Kidney capillary endothelial cell (primary cell): Measurements from ENCODE around the gene RCAN1.

Experiments
- DNase-seq: peaks from one replicate; pipeline ENCODE4 v3.0.0-alpha.2; 2018; ENCODE audit warnings: low spot score

The RCAN1 gene

DNA sequence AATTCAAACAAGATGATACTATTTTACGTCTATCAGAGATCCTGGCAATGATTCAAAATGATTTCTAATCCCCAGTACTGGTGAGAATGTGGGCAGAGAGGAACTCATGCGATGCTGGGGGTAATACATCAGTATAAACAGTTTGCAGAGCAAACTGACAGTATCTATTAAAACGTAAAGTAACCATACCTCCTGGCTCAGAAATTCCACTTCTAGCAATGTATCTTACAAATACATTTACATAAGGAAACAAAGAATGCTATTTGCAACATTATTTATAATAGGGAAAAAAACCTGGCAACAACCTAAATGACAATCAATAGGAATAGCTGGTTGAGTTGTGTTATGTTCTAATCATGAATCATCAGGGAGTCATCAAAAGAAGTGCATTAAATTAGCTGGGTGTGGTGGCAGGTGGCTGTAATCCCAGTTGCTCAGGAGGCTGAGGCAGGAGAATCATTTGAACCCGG, 15.9 kb downstream of the RCAN1 start:
- peak; percentile 5 for DNase-seq

DNA sequence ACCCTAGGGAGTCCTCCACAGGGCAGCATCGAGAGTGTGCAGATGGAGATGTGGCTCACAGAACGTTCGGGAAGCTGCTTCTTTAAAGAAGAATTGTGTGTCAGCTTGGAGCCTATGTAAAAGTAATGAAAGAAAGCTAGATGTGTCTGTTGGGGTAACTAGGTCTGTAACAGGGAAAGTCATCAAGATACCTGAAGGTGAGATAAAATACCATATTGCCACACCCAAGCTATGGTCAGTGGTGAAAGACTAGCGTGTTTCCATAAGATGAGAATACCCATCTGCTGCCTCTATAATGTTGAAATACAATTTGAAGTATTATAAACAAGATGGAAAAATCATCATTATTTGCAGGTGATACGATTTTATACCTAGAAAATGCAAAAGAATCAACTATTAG, 17.5 kb downstream of the RCAN1 start:
- no peak for DNase-seq

DNA sequence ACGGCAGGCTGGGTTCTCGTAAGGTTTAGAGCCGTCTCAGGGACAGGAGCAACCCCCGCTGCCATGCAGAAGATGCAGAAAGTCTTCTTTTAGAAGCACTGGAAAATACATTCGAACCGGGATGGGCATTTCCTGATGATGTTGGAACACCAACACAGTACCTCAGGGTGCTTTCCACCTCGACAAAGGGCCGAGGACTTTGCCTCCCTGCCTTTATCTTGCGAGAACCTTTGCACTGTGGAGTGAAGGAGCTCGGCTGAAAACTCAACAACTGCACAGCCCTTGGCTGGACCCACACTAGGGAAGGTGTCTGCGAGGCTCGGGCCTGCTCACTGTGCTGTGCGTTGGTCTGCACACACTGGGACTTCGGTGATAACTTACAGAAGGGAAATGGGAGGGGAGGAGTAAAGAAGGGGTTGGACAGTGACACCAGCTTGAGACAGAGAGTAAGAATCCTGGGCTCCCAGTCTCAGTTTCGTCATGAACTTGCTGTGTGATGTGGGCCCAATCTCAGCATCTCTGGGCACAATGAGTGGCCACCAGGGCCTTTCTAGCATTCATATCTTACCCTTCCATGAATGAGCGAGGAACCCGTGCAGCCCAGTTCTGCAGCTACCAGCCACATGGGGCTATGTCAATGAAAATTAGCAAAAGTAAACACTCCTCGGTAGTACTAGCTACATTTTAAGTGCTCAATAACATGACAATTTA, 18.2 kb downstream of the RCAN1 start:
- no peak for DNase-seq

DNA sequence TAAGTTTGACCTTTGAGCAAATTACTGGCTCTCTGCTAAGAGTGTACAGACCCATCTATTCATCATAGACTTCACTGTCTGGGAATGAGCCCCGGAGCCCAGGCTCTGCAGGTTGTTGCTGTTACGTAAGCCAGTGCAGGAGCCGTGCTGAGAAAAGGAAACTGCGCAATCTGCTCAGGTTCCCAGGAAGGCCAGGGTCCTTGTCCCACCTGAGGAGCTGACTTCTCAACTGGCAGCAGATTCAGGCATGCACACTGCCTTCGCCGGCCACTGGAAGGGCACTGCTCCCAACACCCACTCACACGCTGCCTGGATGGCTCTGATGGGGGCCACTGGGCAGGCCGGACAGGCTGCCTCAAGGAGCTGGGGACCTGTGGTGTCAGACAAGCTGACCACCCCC, 19.5 kb downstream of the RCAN1 start:
- DNase-seq = no peak

DNA sequence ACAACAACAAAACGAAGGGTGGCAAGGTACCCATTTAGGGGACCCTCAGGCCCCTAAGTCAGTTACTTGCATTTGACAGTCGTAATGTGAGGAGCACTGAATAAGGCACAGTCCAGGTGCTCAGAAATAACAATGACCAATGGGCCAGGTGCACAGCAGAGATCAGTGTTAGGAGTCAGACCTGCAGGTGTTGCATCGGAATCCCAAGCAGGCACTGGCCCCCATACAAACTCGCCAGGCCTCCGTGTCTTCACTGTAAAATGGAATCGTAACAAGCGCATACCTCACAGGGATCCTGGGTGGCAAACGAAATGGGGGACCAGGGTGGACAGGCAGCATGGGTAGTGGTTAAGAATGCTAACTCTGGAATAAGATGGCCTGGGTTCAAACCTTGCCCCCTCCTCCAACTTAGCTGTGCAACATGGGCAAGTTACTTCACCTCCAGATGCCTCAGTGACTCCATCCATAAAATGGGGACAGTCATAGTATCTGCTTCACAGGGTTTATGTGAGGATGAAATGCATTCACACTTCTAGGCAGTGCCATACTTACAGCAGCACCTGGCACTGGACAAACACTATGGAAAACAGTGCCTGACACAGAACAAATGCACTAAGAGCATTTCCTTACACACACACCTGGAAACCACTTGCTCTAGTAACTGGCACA, 20.2 kb downstream of the RCAN1 start:
- DNase-seq = no peak

DNA sequence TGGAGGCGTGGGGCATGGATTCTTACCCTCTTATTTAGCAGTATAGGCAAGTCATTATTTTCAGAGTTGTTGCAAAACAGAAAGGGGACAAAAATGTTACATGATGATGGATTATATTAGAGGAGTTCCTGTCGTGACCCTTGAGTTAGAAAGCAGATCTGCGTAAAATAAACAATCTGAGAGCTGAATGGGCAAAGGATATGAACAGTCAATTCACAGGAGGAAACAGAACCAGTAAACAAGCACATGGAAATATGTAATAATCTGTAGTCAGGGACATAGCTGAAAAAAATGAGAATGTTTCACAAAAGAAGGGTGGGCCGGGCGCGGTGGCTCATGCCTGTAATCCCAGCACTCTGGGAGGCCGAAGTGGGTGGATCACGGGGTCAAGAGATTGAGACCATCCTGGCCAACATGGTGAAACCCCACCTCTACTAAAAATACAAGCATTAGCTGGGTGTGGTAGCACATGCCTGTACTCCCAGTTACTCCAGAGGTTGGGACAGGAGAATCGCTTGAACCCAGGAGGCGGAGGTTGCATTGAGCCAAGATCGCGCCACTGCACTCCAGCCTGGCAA, 20.9 kb downstream of the RCAN1 start:
- no peak for DNase-seq

DNA sequence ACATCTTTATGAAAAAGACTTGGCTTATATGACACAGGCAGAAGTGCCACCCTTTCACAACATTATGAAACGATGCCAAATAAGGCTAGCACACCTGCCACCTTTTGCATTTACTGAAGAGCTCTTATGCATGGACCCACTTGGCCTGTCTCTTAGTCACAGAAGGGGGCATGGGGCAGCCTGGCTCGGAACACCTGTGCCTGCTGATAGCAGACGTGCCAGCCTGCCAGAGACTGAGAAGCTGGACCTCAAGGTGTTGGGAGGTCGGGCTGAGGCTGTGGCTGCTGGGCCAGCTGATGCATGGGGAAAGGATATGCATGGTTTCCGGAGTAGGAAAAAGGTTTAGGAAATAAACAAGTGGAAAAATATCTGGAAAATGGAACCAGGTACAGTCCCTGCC, 21.5 kb downstream of the RCAN1 start:
- DNase-seq = no peak

DNA sequence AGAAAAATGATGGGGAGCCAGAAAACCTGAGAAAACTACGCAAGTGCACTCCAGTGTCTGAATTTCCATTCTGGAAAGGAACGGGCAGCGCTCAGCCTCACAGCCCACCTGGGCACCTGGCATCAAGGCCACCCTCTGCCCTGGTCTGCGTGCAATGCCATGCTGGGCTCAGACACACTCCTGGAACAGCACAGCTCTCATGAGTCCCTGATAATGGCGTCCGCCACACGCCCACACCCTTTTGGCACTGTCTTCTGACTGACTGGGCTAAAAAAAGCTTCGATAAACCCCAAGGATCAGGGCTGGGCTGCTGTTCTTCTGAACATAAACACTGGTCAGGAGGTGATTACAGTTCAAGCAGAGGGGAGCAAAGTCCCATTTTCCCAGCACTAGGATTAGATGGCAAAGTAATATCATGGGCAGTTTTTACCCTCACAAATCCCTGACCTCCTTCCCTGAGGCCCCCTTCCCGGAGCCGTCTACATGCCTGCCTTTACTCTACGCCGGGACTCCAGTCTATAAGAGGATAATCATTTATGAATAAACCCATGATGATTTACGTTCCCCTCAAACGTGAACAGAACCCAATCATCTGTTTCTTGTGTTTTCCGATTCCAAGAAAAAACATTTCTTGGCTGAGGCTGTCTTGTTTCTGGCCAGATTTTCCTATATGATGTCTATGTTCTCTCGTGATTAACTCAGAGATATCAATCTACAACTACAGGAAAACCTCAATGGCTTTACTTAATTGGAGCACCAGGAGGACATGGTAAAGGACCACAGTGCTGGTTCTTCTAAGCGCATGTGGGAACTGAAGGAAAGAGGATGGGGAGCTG, 22.6 kb downstream of the RCAN1 start:
- DNase-seq = no peak

DNA sequence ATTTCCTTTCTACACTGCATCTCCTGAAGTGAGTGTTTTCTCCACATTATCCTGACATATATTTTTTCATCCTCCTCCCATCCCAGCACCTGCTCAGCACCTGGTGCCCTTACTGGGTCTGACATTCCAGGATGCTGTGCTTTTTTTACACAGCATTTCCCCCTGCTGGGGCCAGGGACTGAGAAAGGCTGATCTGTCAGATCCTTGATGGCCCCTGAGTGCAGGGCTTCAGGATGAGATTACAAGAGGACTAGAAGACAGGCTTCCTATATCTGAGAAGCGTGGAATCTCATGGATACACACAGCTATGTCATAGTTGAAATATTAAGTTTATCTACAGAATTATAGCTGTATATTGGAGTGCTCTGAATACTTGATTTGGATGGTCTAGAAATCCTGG, 24.4 kb downstream of the RCAN1 start:
- DNase-seq = no peak

DNA sequence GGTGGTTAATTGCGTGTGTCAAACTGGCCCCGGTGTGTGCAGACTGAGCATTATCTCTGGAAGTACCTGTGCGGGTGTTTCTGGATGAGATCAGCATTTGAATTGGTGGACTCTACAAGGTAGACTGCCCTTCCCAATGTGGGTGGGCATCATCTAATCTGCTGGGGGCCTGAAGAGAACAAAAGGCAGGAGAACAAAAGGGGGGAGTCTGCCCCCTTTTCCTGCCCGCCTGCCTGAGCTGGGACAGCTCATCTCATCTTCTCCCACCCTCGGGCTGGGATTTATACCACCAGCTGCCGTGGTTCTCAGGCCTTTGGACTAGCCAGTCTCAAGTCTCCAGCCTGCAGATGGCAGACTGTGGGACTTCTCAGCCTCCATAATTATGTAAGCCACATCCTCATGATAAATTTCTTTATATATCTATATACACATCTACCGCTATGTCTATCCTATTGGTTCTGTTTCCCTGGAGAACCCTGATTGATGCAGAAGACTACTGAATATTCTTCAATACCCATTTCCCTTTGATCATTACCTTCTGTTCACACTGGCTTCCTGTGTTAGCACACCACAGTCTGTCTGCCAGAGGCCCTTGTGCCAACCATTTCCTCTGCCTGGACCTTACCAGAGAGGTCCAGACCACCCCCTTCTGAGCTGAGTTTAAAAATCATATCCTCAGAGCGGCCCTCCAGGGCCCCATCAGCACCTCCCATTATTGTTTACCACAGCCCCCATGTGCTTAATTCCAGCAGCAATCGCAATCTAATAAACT, 25.2 kb downstream of the RCAN1 start:
- DNase-seq = no peak

DNA sequence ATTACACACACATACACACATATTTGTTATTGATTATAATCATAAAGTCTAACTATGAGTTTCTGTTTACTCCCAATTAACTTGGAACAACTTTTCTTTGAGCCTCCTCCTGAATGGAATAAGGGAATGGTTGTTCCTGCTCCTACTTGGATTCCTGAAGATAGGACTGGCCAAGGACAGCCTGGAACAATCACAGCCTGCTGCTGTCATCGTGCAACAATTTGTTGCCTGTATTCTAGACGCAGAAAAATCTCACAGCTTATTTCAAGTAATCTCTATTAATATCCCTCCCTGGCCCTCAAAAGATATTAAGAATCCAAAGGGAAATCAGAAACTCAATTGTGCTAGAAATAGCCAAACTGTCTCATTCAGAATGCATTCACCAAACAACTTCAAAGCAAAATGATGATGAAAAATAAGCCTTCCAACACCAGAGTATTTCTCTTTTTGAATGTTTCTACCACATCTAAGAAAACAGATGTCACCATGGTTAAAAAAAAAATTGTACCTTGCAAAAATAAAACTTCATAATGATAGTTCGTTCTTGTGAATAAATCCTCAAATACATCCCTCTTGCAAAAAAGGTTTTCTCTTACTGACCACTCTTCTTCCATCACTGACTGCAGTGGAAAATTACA, 30.9 kb downstream of the RCAN1 start:
- no peak for DNase-seq

DNA sequence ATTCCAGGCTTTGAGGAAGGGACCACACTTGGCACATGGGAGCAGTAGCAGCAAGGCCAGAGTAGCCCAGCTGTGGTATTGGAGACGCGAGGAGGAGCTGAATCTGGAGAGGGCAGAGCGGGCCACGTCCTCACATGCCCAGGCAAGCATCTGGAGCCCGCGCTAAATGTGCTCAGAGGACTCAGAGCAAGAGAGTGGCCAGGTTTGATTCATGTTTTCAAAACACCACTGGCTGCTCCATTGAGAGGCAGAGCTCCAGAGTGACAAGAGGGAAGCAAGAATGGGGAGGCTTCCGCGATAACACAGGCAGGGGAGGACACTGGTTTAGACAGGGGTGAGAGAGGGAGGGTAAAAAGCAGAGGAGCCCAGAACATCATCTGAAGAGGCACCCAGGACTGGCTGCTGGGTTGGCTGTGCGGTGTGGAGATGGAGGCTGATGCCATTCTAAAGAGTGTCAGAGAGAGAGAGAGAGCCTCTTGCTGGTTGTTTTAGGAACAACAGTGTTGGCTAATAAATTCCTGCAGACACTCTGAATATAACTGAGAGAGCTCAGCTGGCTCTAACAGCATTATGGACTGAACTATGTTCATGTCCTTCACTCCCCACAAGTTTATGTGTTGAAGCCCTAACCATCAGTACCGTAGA, 32.3 kb downstream of the RCAN1 start:
- peak; percentile 40 for DNase-seq

DNA sequence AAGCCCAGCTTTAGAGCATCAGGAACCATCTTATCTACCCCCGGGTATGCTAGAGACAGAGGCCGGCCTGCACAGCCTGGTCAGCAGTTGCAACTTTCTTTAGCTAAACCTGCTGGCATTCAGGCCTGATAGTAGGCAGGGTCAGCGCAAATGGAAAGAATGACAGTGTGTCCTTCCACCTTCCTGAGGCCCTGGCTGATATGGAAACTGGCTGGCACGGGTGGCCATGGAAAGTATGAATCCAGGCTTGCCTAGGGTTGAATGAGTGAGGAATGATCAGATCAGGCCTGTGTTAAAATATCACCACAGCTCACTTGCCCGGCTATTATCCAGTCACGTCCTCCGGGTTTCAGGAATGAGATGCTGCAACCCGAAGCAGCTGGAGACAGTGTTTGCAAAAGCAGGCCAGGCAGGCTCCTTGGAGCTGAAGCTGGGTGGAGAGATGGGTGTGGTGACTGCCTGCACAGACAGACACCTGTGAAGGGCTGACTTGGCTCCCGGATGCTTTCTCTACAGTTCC, 34.7 kb downstream of the RCAN1 start:
- DNase-seq = no peak

DNA sequence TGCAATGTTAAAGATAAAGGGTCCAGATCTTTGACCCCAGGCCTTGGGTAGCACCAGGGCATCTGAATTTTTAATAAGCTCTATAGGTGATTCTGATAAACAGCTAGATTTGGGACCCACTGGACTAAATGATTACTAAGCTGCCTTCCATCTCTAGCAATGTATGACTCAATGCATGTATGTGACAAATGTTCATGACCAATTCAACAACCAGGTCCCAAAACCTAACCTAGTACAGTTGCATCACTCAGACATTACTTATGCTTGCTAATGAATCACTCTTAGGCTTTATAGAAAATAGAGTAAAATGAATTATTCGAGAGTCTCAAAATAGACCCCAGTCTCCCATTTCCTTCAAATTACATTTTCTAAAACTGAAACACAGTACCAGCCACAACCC, 35.5 kb downstream of the RCAN1 start:
- DNase-seq = peak; percentile 36

DNA sequence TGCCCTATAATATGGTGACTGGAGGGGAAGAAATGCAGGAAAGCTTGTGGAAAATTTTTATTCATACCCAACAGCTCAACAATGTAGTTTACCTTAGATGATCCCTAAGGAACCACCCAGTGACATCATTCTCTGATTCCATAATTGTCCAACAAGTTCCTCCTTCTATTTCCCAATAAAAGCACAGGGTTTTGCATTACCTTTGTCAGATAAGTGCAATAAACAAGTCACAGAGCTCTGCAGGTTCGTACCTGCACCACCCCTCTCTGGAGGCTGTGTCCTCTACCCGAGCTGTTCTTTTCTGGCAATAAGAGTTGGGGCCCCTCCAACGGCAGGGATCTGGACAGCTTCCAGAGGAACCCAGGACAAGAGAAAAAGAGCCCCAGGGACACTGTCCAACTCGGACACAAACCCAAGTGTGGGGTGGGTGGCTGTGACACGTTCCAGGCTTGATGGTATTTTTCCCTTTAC, 38.8 kb downstream of the RCAN1 start:
- no peak for DNase-seq

DNA sequence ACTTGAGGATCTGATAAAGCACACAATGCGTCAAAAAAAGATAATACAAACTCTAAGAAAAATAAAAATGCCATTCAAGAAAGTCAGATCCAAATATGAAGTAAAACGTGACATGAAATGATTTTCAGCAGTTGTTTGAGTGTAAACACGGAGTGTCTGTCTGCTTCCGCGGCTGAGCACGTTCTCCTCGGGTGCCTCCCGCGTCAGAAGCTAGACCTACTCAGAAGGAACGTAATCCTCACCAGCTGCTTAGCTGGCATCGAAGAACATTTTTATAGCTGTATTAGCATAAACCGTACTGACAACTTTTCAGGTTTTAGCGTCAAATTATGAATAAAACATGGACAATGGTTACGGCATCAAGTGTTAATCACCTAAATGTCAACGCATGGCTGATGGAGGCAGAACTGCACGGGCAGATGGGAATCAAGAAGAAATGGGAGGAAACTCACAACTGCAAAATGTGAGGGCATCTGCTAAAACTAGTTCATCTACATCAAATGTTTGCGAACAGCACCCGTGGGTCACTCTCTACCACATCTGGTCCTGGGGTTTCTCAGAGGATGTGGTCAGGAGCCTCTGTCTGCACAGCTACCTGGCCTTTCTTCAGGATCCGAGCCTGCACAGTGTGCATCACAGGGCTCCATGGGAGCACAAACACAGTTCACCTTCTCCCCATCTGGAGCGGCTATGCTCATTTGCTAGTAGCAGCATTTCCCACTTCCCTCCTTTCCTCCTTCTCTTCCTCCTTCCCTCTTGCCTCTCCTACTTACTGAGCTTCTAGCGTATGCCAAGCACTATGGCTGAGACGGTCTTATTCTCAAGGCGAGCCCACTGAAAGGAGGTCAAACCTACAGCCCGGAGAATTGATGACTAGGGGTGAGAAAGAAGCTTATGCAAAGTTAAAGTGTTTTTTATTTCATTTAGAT, 40.0 kb downstream of the RCAN1 start:
- no peak for DNase-seq

DNA sequence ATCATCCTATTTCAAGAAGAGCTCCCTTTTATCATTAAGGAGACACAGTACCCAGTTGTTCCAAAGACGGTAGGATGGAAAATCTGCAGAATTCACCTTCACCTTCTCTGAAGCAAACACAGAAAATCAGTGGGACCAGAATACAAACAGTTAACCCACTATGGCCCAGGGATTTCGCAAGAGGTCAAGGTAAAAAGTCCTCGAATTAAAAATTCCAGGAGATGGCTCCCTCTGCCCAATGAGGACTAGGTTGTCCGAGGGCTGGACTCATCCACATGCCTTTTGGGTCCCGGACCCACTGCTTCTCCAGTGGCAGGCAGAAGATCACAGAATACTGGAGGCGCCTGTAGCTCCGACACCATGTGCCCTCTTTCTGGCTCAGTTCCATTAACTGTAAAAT, 42.9 kb downstream of the RCAN1 start:
- no peak for DNase-seq

DNA sequence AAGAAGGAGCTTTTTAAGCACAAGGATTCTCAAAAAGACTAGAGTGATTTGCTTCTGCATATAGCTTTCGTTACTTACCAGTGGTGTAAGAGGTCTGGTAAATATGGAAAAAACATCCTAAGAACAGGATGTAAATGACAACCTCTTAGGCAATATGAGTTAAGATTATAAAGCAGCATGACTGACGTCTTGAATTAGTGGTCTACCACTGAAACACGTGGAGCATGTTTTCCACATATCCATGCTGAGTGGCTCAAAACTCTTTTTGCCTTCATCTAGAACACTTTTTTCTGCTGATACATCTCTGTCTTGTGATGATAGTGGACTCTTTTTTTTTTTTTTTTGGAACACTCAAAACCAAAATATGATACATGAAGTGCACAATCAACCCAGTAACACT, 44.6 kb downstream of the RCAN1 start:
- no peak for DNase-seq

DNA sequence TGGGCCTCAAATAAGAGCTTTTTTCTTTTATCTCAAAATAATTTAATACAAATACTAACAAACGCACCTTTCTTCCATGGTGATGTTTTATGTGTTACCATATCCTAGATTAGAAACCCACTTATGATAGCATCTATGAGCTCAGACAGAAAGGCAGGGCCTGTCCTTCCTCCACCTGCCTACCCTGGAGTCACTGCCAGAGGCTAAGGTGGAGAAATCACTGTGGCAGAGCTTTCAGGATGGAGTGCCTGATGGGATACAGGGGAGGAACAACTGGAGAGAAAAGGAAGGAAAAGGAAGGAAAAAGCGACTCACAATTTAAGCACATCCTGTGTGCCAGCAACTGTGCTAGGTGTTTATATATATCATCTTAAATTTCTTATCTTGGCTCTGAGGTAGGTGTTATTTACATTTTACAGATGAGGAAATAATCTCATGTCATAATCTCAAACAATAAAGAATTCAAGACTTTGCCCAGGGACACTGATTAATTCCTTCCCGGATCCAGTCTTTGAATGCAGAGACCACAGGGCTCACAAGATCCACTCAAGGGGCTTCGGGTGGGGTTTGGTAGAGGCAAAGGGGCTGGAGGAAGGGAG, 45.4 kb downstream of the RCAN1 start:
- DNase-seq = no peak
